ENCODE results near the gene KLHL11.

The KLHL11 gene

DNA sequence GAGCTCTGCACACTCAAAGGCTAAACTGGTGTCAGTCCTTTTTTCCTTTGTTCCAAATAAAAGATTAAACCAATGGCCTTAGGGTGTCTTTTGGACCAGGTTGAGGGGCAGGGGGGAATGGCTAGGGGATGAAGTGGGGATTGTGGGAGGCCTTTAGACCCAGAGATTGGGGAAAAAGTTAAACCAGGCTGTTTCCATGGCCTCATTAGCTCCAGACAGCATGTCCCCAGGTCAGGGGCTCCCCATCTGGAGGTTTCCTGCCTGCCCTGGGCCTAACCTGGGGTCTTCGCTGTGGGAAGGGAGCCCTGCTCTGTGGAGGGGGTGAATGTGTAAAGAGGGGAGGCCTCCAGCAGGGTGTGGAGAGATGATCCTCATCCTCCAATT, 42.1 kb downstream of the KLHL11 start:
- TF ChIP-seq CTCF (IDR thresholded peaks at IDR 0.05): no peak

DNA sequence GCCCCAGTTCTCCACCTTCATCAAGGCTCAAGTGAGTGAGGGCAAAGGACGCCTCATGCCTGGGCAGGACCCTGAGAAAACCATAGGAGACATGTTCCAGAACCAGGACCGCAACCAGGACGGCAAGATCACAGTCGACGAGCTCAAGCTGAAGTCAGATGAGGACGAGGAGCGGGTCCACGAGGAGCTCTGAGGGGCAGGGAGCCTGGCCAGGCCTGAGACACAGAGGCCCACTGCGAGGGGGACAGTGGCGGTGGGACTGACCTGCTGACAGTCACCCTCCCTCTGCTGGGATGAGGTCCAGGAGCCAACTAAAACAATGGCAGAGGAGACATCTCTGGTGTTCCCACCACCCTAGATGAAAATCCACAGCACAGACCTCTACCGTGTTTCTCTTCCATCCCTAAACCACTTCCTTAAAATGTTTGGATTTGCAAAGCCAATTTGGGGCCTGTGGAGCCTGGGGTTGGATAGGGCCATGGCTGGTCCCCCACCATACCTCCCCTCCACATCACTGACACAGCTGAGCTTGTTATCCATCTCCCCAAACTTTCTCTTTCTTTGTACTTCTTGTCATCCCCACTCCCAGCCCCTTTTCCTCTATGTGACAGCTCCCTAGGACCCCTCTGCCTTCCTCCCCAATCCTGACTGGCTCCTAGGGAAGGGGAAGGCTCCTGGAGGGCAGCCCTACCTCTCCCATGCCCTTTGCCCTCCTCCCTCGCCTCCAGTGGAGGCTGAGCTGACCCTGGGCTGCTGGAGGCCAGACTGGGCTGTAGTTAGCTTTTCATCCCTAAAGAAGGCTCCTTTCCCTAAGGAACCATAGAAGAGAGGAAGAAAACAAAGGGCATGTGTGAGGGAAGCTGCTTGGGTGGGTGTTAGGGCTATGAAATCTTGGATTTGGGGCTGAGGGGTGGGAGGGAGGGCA, 42.7 kb downstream of the KLHL11 start:
- no peak for TF ChIP-seq CTCF (IDR thresholded peaks at IDR 0.05)

DNA sequence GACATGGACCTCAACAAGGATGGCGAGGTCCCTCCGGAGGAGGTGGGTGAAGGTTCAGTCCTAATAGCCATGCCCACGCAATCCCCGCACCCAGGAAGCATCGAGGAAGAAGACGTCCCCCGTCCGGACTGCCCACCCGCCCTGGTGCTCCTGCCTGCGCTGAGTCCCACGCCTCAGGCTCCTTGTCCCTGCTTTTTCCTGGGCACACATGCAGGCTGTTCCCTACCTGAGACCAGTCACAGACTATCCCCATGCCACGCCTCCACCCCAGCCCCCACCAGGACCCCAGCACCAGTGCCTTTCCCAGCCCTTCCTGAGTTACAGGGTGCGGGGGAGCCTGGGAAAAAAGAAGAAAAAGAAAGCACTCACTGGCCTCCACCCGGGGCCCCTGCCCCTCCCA, 43.4 kb downstream of the KLHL11 start:
- no peak for TF ChIP-seq CTCF (IDR thresholded peaks at IDR 0.05)

- no peak for TF ChIP-seq CTCF (IDR thresholded peaks at IDR 0.05)
Observed at GRCh38 chr17:41818024-41818423, 47.2 kb downstream of the KLHL11 start.

DNA sequence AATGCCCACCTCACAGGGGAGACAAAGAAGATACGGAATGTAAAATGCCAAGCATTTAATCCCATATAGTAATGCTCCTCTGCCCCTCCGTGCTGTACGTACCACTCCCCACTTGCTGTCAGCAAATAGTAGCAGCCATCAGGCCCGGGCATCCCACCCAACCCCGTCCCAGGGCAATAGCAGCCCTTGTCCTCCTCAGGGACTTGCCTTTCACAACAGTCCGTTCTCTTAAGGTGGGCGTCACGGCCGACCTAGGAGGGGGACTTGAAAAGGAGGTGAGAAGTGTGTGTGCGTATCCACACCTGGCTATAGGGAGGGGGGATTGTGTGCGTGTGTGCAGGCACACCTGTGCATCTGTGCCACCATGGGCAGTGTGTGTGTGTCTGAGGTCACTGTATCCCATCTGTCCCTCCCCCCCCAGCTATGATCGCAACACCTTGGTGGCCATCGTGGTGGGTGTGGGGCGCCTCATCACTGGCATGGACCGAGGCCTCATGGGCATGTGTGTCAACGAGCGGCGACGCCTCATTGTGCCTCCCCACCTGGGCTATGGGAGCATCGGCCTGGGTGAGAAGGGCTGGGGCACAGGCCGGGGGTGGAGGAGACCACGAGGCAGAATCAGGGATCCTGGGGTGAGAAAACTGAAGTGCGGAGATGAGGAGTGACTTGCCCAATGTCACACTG, 48.4 kb downstream of the KLHL11 start:
- TF ChIP-seq CTCF (IDR thresholded peaks at IDR 0.05): no peak

- TF ChIP-seq CTCF (IDR thresholded peaks at IDR 0.05): no peak
Observed at GRCh38 chr17:41814195-41814594, 51.0 kb downstream of the KLHL11 start.

DNA sequence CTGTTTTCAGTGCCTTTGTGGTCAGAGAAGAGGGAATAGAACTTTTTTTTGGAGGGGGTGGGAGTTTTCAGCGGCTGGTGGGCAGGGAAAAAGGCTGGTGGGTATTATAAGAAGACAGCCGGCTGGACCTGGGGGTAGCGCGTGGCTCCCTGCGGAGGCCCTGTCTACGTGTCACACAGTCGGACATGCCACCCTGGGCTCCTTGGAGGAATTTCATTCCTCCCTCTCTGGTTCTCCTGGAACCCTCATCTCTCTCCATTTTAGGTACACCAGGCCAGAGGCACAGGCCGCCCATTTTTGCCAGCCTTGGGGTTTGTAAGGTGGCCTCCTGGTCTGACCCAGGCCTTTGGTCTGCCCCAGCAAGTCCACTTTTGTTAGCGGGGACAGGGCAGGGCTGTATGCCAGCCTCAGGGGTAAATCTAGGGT, 51.5 kb downstream of the KLHL11 start:
- no peak for TF ChIP-seq CTCF (IDR thresholded peaks at IDR 0.05)
